HG02884 (cell line): ENCODE results near the gene TCF4.

Source experiments
- ATAC-seq: cut with Tn5 transposase; IDR thresholded peaks from one replicate; pipeline ENCODE4 v1.9.1; 2021; ENCODE audit warnings: mild to moderate bottlenecking, moderate library complexity; ENCODE audit not compliant: unreplicated experiment

TCF4 gene

GRCh38 chr18:55419132-55419946, 168.7 kb downstream of the TCF4 start:
- no peak for ATAC-seq

- ATAC-seq, result no peak
These were observed 169.6 kb downstream of the TCF4 start for GRCh38 chr18:55418439-55418838.

- ATAC-seq, result no peak
These were observed 171.2 kb downstream of the TCF4 start for GRCh38 chr18:55416791-55417190.

- peak; percentile 90 for ATAC-seq
These were observed 172.6 kb downstream of the TCF4 start for GRCh38 chr18:55415258-55415871.

GRCh38 chr18:55414475-55414874, 173.5 kb downstream of the TCF4 start:
- no peak for ATAC-seq

GRCh38 chr18:55413474-55413873, 174.5 kb downstream of the TCF4 start:
- ATAC-seq, result no peak

GRCh38 chr18:55407774-55408535, 180.0 kb downstream of the TCF4 start:
- no peak for ATAC-seq

- ATAC-seq, result no peak
These were observed 180.8 kb downstream of the TCF4 start for GRCh38 chr18:55407191-55407590.

GRCh38 chr18:55406451-55406991, 181.5 kb downstream of the TCF4 start:
- no peak for ATAC-seq

GRCh38 chr18:55405893-55406406, 182.0 kb downstream of the TCF4 start:
- ATAC-seq, result no peak

GRCh38 chr18:55405475-55405874, 182.5 kb downstream of the TCF4 start:
- no peak for ATAC-seq

- ATAC-seq, result no peak
These were observed 183.0 kb downstream of the TCF4 start for GRCh38 chr18:55404832-55405465.

GRCh38 chr18:55404136-55404830, 183.7 kb downstream of the TCF4 start:
- no peak for ATAC-seq

GRCh38 chr18:55403421-55403949, 184.5 kb downstream of the TCF4 start:
- ATAC-seq, result no peak

GRCh38 chr18:55402731-55403405, 185.1 kb downstream of the TCF4 start:
- ATAC-seq, result no peak

- ATAC-seq, result no peak
These were observed 186.3 kb downstream of the TCF4 start for GRCh38 chr18:55401638-55402191.

- no peak for ATAC-seq
These were observed 187.1 kb downstream of the TCF4 start for GRCh38 chr18:55400590-55401541.

GRCh38 chr18:55400081-55400480, 187.9 kb downstream of the TCF4 start:
- no peak for ATAC-seq
